GM18526 (cell line): Measurements from ENCODE around the gene CPNE4.

Source experiments
- POLR2A ChIP-seq: IDR thresholded peaks from 3 replicates; pipeline ENCODE4 v1.6.1; 2011; ENCODE audit not compliant: insufficient read length; ENCODE audit errors: extremely low read depth

Gene CPNE4

DNA sequence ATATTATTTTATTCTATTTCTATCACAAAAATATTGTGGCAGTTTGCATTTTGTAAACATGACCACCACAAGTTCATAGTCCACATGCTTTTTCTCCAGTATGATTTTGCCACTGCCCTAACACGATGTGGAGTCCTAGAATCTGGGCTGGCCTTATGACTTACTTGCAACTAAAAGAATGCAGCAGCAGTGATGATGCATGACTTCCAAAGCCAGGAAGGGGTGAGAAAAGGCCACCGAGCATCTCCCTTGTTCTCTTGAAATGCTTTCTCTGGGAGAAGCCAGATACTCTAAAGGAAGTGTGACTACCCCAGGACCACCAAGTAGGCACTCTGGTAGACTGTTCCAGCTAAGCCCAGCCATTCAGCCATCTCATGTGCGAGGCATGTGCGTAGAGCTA lies 340.4 kb downstream of the CPNE4 start:
- no peak for TF ChIP-seq POLR2A

GRCh38 chr3:131692356-131692755 lies 342.5 kb downstream of the CPNE4 start:
- no peak for TF ChIP-seq POLR2A

DNA sequence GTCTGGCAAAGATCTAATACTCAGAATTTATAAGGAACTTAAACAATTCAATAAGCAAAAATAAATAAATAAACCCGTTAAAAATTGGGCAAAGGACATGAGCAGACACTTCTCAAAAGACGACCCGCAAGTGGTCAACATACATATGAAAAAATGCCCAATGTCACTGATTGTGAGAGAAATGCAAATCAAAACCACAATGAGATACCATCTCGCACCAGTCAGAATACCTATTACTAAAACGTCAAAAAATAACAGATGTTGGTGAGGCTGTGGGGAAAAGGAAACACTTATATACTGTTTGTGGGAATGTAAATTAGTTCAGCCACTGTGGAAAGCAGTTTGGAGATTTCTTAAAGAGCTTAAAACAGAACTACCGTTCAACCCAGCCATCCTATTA lies 344.0 kb downstream of the CPNE4 start:
- TF ChIP-seq POLR2A, result no peak

- no peak for TF ChIP-seq POLR2A
Observed at GRCh38 chr3:131688370-131688769, 346.4 kb downstream of the CPNE4 start.

- TF ChIP-seq POLR2A, result no peak
Observed at GRCh38 chr3:131669600-131669999, 365.2 kb downstream of the CPNE4 start.

DNA sequence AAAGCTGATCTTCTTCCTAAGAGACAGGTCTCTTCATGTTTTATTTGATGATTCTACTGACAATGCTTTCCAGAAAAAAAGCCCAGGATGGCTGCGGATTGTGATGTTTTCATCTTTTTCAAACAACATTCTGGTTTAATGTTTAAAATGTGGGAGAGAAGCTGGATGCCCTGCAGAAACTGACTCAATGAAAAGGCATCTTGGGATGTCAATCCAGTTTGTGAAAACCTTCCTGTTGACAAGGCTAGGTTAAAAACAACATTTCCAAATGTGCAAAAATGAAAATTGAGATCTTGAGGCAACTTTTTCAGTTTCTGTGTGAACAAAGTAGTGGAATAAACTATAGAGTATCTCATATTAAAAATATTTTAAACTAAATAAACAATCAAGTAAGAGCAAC lies 376.0 kb downstream of the CPNE4 start:
- TF ChIP-seq POLR2A, result no peak

GRCh38 chr3:131658115-131658514 lies 376.7 kb downstream of the CPNE4 start:
- TF ChIP-seq POLR2A, result no peak

- TF ChIP-seq POLR2A, result no peak
Observed at GRCh38 chr3:131655070-131655690, 379.6 kb downstream of the CPNE4 start.

DNA sequence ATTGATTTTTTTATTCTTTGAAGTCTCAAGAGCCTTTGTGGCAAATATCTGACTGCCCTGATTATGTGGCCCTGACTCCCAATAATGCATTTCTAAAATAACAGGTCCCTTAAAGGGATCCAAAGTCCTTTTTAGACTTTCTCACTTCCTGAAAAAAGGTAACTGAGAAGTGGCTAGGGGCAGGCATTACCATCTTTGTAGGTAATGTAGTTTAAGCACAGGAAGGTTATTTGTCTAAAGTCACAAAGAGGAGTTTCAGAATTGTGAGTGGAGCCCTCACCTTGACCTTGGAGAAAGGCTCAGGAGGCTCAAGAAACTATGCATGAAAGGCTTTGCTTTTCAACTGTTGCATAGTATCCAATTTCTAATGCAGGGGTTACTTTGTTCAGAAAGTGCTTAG lies 389.2 kb downstream of the CPNE4 start:
- TF ChIP-seq POLR2A, result no peak

- no peak for TF ChIP-seq POLR2A
Observed at GRCh38 chr3:131636266-131636775, 398.5 kb downstream of the CPNE4 start.

GRCh38 chr3:131630807-131631206 lies 404.0 kb downstream of the CPNE4 start:
- TF ChIP-seq POLR2A, result no peak

- TF ChIP-seq POLR2A, result no peak
Observed at GRCh38 chr3:131630097-131630496, 404.7 kb downstream of the CPNE4 start.

- TF ChIP-seq POLR2A, result no peak
Observed at GRCh38 chr3:131623431-131623830, 411.4 kb downstream of the CPNE4 start.

- no peak for TF ChIP-seq POLR2A
Observed at GRCh38 chr3:131622726-131623125, 412.1 kb downstream of the CPNE4 start.

DNA sequence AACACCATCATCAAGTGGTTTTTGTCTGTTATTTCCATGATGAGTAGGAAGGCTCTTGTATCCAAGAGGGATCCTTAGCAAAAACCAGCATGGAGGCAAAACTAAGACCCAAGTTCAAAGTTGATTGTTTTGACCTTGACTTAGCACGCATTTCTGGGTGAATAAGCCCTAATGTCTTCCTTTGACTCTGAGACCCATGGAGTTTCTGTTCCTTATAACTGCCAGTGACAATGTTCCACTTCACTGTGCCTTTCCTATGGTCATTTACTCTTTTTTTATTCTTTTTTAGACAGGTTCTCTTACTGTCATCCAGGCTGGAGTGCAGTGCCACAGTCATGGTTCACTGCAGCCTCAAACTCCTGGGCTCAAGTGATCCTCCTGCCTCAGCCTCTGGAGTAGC lies 413.8 kb downstream of the CPNE4 start:
- no peak for TF ChIP-seq POLR2A

DNA sequence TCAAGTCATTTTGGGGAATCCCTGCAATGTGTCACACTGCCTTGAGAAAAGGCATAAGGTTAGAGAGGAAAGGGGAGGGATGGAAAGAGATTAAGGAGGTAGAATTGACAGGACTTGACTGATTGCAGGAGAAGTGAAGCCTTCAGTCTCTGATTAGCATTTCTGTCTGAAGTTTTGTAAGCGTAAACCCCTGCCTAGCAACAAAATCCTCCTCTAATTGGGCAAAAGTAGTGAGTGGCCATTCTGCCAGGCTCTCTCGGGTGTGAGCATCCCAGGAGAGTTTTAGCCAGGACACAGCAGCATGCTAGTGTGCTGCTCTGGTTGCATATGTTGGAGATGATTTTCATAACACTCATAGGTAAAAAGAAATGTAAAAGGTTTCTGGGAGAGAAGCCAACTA lies 415.0 kb downstream of the CPNE4 start:
- no peak for TF ChIP-seq POLR2A

- no peak for TF ChIP-seq POLR2A
Observed at GRCh38 chr3:131616719-131617118, 418.1 kb downstream of the CPNE4 start.
